HG02840 (cell line): Measurements from ENCODE around the gene CTIF.

Experiments used
- ATAC-seq: cut with Tn5 transposase; IDR thresholded peaks from one replicate; pipeline ENCODE4 v1.9.1; 2021; ENCODE audit warnings: mild to moderate bottlenecking, moderate library complexity, moderate number of reproducible peaks; ENCODE audit not compliant: unreplicated experiment, low FRiP score

CTIF gene

GRCh38 chr18:48765053-48765452 is 226.2 kb downstream of the CTIF start:
- ATAC-seq, result no peak

GRCh38 chr18:48766026-48766425 is 227.2 kb downstream of the CTIF start:
- ATAC-seq, result no peak

- ATAC-seq, result no peak
These were observed 227.7 kb downstream of the CTIF start for GRCh38 chr18:48766487-48766886.

GRCh38 chr18:48767090-48767690 is 228.4 kb downstream of the CTIF start:
- no peak for ATAC-seq

- no peak for ATAC-seq
These were observed 230.3 kb downstream of the CTIF start for GRCh38 chr18:48769006-48769636.

GRCh38 chr18:48770243-48770642 is 231.4 kb downstream of the CTIF start:
- no peak for ATAC-seq

GRCh38 chr18:48771641-48772375 is 233.0 kb downstream of the CTIF start:
- no peak for ATAC-seq

- no peak for ATAC-seq
These were observed 233.6 kb downstream of the CTIF start for GRCh38 chr18:48772457-48772856.

GRCh38 chr18:48773821-48774220 is 235.0 kb downstream of the CTIF start:
- ATAC-seq, result no peak

- no peak for ATAC-seq
These were observed 236.1 kb downstream of the CTIF start for GRCh38 chr18:48774941-48775340.

GRCh38 chr18:48775372-48776155 is 236.7 kb downstream of the CTIF start:
- ATAC-seq, result no peak

- no peak for ATAC-seq
These were observed 237.3 kb downstream of the CTIF start for GRCh38 chr18:48776156-48776555.

- no peak for ATAC-seq
These were observed 237.8 kb downstream of the CTIF start for GRCh38 chr18:48776641-48777025.

GRCh38 chr18:48777026-48777743 is 238.4 kb downstream of the CTIF start:
- ATAC-seq, result no peak

- ATAC-seq, result no peak
These were observed 238.9 kb downstream of the CTIF start for GRCh38 chr18:48777744-48778116.

- no peak for ATAC-seq
These were observed 239.6 kb downstream of the CTIF start for GRCh38 chr18:48778344-48779011.

GRCh38 chr18:48779462-48779861 is 240.6 kb downstream of the CTIF start:
- no peak for ATAC-seq

GRCh38 chr18:48780201-48780912 is 241.5 kb downstream of the CTIF start:
- no peak for ATAC-seq

GRCh38 chr18:48780913-48781162 is 242.0 kb downstream of the CTIF start:
- ATAC-seq, result no peak
